GM12878 (cell line): ENCODE data around the gene IFNGR2. TPM values are rescaled to one million over a fixed set of nuclear protein-coding genes. Genes with fewer than 3 reads are reported as not detected.

Source experiments
- ATF3 ChIP-seq: IDR thresholded peaks from 2 replicates; pipeline ENCODE4 v1.6.1; 2011; ENCODE audit warnings: low read depth, mild to moderate bottlenecking, low read length, moderate library complexity, borderline replicate concordance; ENCODE audit errors: extremely low read depth
- BACH1 ChIP-seq: fragments of 450-650 bp; IDR thresholded peaks from 2 replicates; pipeline ENCODE4 v1.6.1; 2017; ENCODE audit warnings: mild to moderate bottlenecking, borderline replicate concordance
- BCL11A ChIP-seq: IDR thresholded peaks from 2 replicates; pipeline ENCODE4 v1.6.1; 2011; ENCODE audit warnings: low read depth, low read length
- CBFB ChIP-seq: IDR thresholded peaks from 2 replicates; pipeline ENCODE4 v1.6.1; 2016; ENCODE audit warnings: antibody characterized with exemption, low read depth
- CTCF ChIP-seq, 3 experiments: IDR thresholded peaks in 2 of 3; conservative IDR thresholded peaks in 1 of 3; 2 replicates each; pipeline ENCODE4 v1.5.1; 2011; ENCODE audit warnings: low read depth in 3 of 3, low read length in 3 of 3, mild to moderate bottlenecking in 3 of 3, control low read depth in 2 of 3, moderate library complexity in 2 of 3, inconsistent platforms in 1 of 3, mixed read lengths in 1 of 3; ENCODE audit not compliant: control insufficient read depth in 2 of 3, insufficient read depth in 1 of 3; ENCODE audit errors: extremely low read depth in 1 of 3
- EP300 ChIP-seq, 2 experiments: fragments of 150-350 bp in 1 of 2; IDR thresholded peaks; 2 replicates each; pipeline ENCODE4 v1.6.1; 2011 to 2012; ENCODE audit warnings: low read depth in 2 of 2, low read length in 2 of 2, borderline replicate concordance in 1 of 2, improper control_type of control experiment in 1 of 2, inconsistent platforms in 1 of 2; ENCODE audit not compliant: control insufficient read depth in 1 of 2
- FOXM1 ChIP-seq: IDR thresholded peaks from 2 replicates; pipeline ENCODE4 v1.6.1; 2012; ENCODE audit warnings: low read depth, mild to moderate bottlenecking, inconsistent platforms, low read length, moderate library complexity
- GATAD2B ChIP-seq: fragments of 450-650 bp; conservative IDR thresholded peaks from 2 replicates; pipeline ENCODE4 v1.6.1; 2017; ENCODE audit warnings: low read depth, mild to moderate bottlenecking, moderate library complexity
- MEF2A ChIP-seq: IDR thresholded peaks from 2 replicates; pipeline ENCODE4 v1.6.1; 2011; ENCODE audit warnings: low read depth, mild to moderate bottlenecking, low read length, moderate library complexity; ENCODE audit not compliant: insufficient read depth
- MEF2B ChIP-seq: fragments of 450-650 bp; IDR thresholded peaks from 2 replicates; pipeline ENCODE4 v1.6.1; 2018; ENCODE audit warnings: mild to moderate bottlenecking, moderate library complexity; ENCODE audit not compliant: partially characterized antibody, poor library complexity, severe bottlenecking
- MLLT1 ChIP-seq: fragments of 450-650 bp; IDR thresholded peaks from 2 replicates; pipeline ENCODE4 v1.6.1; 2016; ENCODE audit warnings: mild to moderate bottlenecking
- MTA3 ChIP-seq: IDR thresholded peaks from 2 replicates; pipeline ENCODE4 v1.6.1; 2012; ENCODE audit warnings: low read length, inconsistent platforms, borderline replicate concordance
- NBN ChIP-seq: fragments of 450-650 bp; IDR thresholded peaks from 2 replicates; pipeline ENCODE4 v1.6.1; 2016
- NKRF ChIP-seq: fragments of 450-650 bp; conservative IDR thresholded peaks from 2 replicates; pipeline ENCODE4 v1.6.1; 2017; ENCODE audit warnings: mild to moderate bottlenecking, moderate library complexity
- PAX5 ChIP-seq: IDR thresholded peaks from 2 replicates; pipeline ENCODE4 v1.6.1; 2011; ENCODE audit warnings: low read depth, low read length, borderline replicate concordance
- RELA ChIP-seq: fragments of 450-650 bp; IDR thresholded peaks from 2 replicates; pipeline ENCODE4 v1.8.0; 2014; ENCODE audit warnings: borderline replicate concordance; ENCODE audit not compliant: partially characterized antibody
- RUNX3 ChIP-seq: IDR thresholded peaks from 2 replicates; pipeline ENCODE4 v1.6.1; 2012; ENCODE audit warnings: low read length, inconsistent platforms
- SMAD5 ChIP-seq: IDR thresholded peaks from 2 replicates; pipeline ENCODE4 v1.6.1; 2016; ENCODE audit warnings: antibody characterized with exemption, low read depth
- SPI1 ChIP-seq: IDR thresholded peaks from 2 replicates; pipeline ENCODE4 v1.6.1; 2011; ENCODE audit warnings: low read depth, mild to moderate bottlenecking, low read length, moderate library complexity, borderline replicate concordance; ENCODE audit not compliant: insufficient read depth
- STAT1 ChIP-seq: fragments of 450-650 bp; conservative IDR thresholded peaks from 2 replicates; pipeline ENCODE4 v1.6.1; 2014; ENCODE audit warnings: antibody characterized with exemption, mild to moderate bottlenecking
- TAF1 ChIP-seq: IDR thresholded peaks from 2 replicates; pipeline ENCODE4 v1.6.1; 2011; ENCODE audit warnings: mild to moderate bottlenecking, low read depth, low read length, borderline replicate concordance
- YY1 ChIP-seq: IDR thresholded peaks from 2 replicates; pipeline ENCODE4 v1.6.1; 2011; ENCODE audit warnings: low read depth, mild to moderate bottlenecking, low read length
- ZNF24 ChIP-seq: fragments of 450-650 bp; IDR thresholded peaks from 2 replicates; pipeline ENCODE4 v1.6.1; 2017; ENCODE audit warnings: antibody characterized with exemption, mild to moderate bottlenecking
- ZSCAN29 ChIP-seq: fragments of 450-650 bp; IDR thresholded peaks from 2 replicates; pipeline ENCODE4 v1.6.1; 2017; ENCODE audit warnings: mild to moderate bottlenecking, moderate library complexity
- ZZZ3 ChIP-seq: IDR thresholded peaks from 2 replicates; pipeline ENCODE4 v1.6.1; 2011; ENCODE audit warnings: low read depth; ENCODE audit not compliant: control insufficient read depth, insufficient read length
- polyA plus RNA-seq, 11 experiments: library from polyadenylated mRNA; depleted of rRNA in 4 of 11; unstranded in 6 of 11; stranded (reverse) in 5 of 11; fragments of >200 nt; fragmentation: Nextera tagmentation in 4 of 11; fragmentation: Illumina TruSeq in 1 of 11; extraction: Ambion mirVana in 4 of 11; extraction: Trizol in 1 of 11; gene quantifications; 1 replicate in 1 of 11; 2 replicates in 10 of 11; pipeline versions ENCODE4 v1.2.1 to v1.2.3, GENCODE V29; 2011 to 2016; ENCODE audit warnings: inconsistent platforms in 2 of 11, missing spikeins in 2 of 11, low read depth in 1 of 11
- total RNA-seq, 4 experiments: library from RNA; depleted of rRNA in 3 of 4; stranded (reverse); fragments of >200 nt in 3 of 4; fragmentation: Illumina TruSeq in 1 of 4; extraction: Trizol in 1 of 4; gene quantifications; 2 replicates each; pipeline versions ENCODE4 v1.2.1 to v1.2.3, GENCODE V29; 2013 to 2021

The IFNGR2 gene
- total and polyA plus RNA-seq, 10 of the 15 experiments (the other 5 are each of a cell fraction or from before 2014, with no cell fraction given): 23.6 to 98.8 (median 77.0) TPM

- TF ChIP-seq ZZZ3: no peak
- TF ChIP-seq CTCF (IDR thresholded peaks at IDR 0.05 in 2 of 3, conservative IDR thresholded peaks at IDR 0.05 in 1 of 3; ENCODE audit: control insufficient read depth in 2 of 3, extremely low read depth in 1 of 3, insufficient read depth in 1 of 3, low read depth in 3 of 3, low read length in 3 of 3): no peak
- TF ChIP-seq BACH1: peak; percentile 77; the same call in 1 of the 2 replicates
- no peak for TF ChIP-seq MEF2A
- no peak for TF ChIP-seq STAT1
- TF ChIP-seq CBFB: peak; percentile 80
- peak; percentile 53; the same call in 1 of the 2 replicates for TF ChIP-seq PAX5
- 0 out of 2 replicates have a peak, but pooled peaks have one; percentile 61 for TF ChIP-seq GATAD2B
- TF ChIP-seq RUNX3: peak; percentile 97
- TF ChIP-seq ATF3: no peak
- no peak for TF ChIP-seq MTA3
- TF ChIP-seq EP300 (IDR thresholded peaks at IDR 0.05; ENCODE audit: borderline replicate concordance in 1 of 2, control insufficient read depth in 1 of 2, low read depth in 2 of 2, low read length in 2 of 2): peak; percentile 86 to 90; a peak in 3 of 4 replicates
- TF ChIP-seq NBN: peak; percentile 87
- peak; percentile 56; the same call in 1 of the 2 replicates for TF ChIP-seq BCL11A
- TF ChIP-seq MLLT1: peak; percentile 95
- peak; percentile 76 for TF ChIP-seq MEF2B
- TF ChIP-seq ZNF24: peak; percentile 60
- TF ChIP-seq RELA: no peak
- TF ChIP-seq TAF1: no peak
- no peak for TF ChIP-seq SPI1
- no peak for TF ChIP-seq NKRF
- no peak for TF ChIP-seq SMAD5
- no peak for TF ChIP-seq YY1
- peak; percentile 91 for TF ChIP-seq ZSCAN29
- TF ChIP-seq FOXM1: peak; percentile 36; the same call in 1 of the 2 replicates
Observed at GRCh38 chr21:33384841-33385331, 18.3 kb upstream of the IFNGR2 start (continued).
